Smooth muscle cell (in vitro differentiated cells): ENCODE results near the gene LRRC36. TPM values are rescaled to one million over a fixed set of nuclear protein-coding genes. Genes with fewer than 3 reads are reported as not detected.
"Not testable (repeated sequence)": the region's sequence is repeated elsewhere in the genome, so short reads cannot be mapped to it uniquely, and the experiment has no call there.

Experiments
- DNase-seq: peaks from one replicate; lab custom pipeline; 2025; ENCODE audit not compliant: unreplicated experiment; lab: John Stamatoyannopoulos, UW
- H2AFZ ChIP-seq: fragments of 200-600 bp; sonication (generic); 2 replicates; pipeline ENCODE4 v1.6.0; 2016; ENCODE audit warnings: antibody characterized with exemption, low read depth, mild to moderate bottlenecking
- H3F3A ChIP-seq: fragments of 200-600 bp; sonication (generic); 2 replicates; pipeline ENCODE4 v1.6.0; 2017; ENCODE audit warnings: antibody characterized with exemption, low read depth
- H3K27ac ChIP-seq: fragments of 200-600 bp; sonication (generic); 2 replicates; pipeline ENCODE4 v1.5.1; 2016; ENCODE audit warnings: low read depth, mild to moderate bottlenecking
- H3K27me3 ChIP-seq: fragments of 200-600 bp; sonication (generic); 2 replicates; pipeline ENCODE4 v1.6.1; 2016; ENCODE audit warnings: low read depth, mild to moderate bottlenecking
- H3K36me3 ChIP-seq: fragments of 200-600 bp; sonication (generic); 2 replicates; pipeline ENCODE4 v1.5.1; 2016; ENCODE audit warnings: low read depth
- H3K4me1 ChIP-seq: fragments of 200-600 bp; sonication (generic); 2 replicates; pipeline ENCODE4 v1.5.1; 2016; ENCODE audit warnings: low read depth
- H3K4me2 ChIP-seq: fragments of 200-600 bp; sonication (generic); 2 replicates; pipeline ENCODE4 v1.6.0; 2016; ENCODE audit warnings: mild to moderate bottlenecking
- H3K4me3 ChIP-seq: fragments of 200-600 bp; sonication (generic); 2 replicates; pipeline ENCODE4 v1.5.1; 2016; ENCODE audit warnings: mild to moderate bottlenecking
- H3K79me2 ChIP-seq: fragments of 200-600 bp; sonication (generic); 2 replicates; pipeline ENCODE4 v1.6.0; 2016; ENCODE audit warnings: low read depth, mild to moderate bottlenecking
- H3K9ac ChIP-seq: fragments of 200-600 bp; sonication (generic); 2 replicates; pipeline ENCODE4 v1.6.0; 2016; ENCODE audit warnings: low read depth
- H3K9me3 ChIP-seq: fragments of 200-600 bp; sonication (generic); replicated peaks from 2 replicates; pipeline ENCODE4 v1.5.1; 2016; ENCODE audit warnings: low read depth
- H4K20me1 ChIP-seq: fragments of 200-600 bp; sonication (generic); 2 replicates; pipeline ENCODE4 v1.6.0; 2016; ENCODE audit warnings: low read depth
- WGBS: methylation state at CpG from one replicate; pipeline ENCODE4 v1.1.7; 2016; ENCODE audit warnings: low lambda C conversion rate; 5-methylcytosine and 5-hydroxymethylcytosine counted together
- polyA plus RNA-seq: library from polyadenylated mRNA; unstranded; fragments of >200 nt; fragmentation: Nextera tagmentation; extraction: Ambion mirVana; gene quantifications from 2 replicates; pipeline ENCODE4 v1.2.1, GENCODE V29; 2016
- total RNA-seq: library from RNA; depleted of rRNA; stranded (reverse); fragments of >200 nt; gene quantifications from 2 replicates; pipeline ENCODE4 v1.2.3, GENCODE V29; 2014
- TF ChIP-seq, protein P1 (sequence below): fragments of 200-600 bp; sonication (generic); IDR thresholded peaks from 2 replicates; pipeline ENCODE4 v1.5.1; 2017; ENCODE audit warnings: borderline replicate concordance, mild to moderate bottlenecking, antibody characterized with exemption; ENCODE audit not compliant: insufficient read depth, poor library complexity, severe bottlenecking

Gene LRRC36
- total and polyA plus RNA-seq, 2 experiments from 2014 or later = 0.24 TPM; not detected in 1

DNA sequence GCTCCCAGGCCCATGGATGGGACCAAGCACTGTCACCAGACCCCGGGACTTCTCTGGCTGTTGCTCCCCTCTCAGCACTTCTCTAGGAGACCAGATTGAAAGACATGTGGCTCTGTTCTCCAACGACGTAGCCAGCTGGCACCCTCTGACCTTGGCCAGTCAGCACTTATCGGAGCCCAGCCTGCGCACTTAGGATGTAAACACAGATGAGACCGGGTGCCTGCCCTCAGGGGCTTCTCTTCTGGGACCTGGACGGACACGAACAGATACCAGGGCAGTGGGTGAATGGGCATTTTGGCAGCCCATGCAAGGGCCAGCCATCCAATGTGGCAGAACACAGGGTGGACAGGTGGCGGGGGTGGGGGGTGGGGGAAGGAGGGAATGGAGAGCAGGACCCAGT is 83.0 kb downstream of the LRRC36 start:
- Histone ChIP-seq H3K4me3 (no peak overlapping the region), H3K27me3 (no peaks in the 10 kb centered on the region), H3K27ac (no peak overlapping the region), H3F3A (peaks cover 4% of the 10 kb centered on the region), H4K20me1 (peaks cover 17% of the 10 kb centered on the region), H3K9me3 (no peaks in the 10 kb centered on the region), H3K4me1 (no peaks in the 10 kb centered on the region), H2AFZ (no peak overlapping the region), H3K79me2 (no peaks in the 10 kb centered on the region), H3K4me2 (no peak overlapping the region), H3K9ac (no peak overlapping the region), H3K36me3 (no peaks in the 10 kb centered on the region)
- WGBS = 93% methylated on average over 9 of the region's 9 CpGs
- TF ChIP-seq, protein P1, sequence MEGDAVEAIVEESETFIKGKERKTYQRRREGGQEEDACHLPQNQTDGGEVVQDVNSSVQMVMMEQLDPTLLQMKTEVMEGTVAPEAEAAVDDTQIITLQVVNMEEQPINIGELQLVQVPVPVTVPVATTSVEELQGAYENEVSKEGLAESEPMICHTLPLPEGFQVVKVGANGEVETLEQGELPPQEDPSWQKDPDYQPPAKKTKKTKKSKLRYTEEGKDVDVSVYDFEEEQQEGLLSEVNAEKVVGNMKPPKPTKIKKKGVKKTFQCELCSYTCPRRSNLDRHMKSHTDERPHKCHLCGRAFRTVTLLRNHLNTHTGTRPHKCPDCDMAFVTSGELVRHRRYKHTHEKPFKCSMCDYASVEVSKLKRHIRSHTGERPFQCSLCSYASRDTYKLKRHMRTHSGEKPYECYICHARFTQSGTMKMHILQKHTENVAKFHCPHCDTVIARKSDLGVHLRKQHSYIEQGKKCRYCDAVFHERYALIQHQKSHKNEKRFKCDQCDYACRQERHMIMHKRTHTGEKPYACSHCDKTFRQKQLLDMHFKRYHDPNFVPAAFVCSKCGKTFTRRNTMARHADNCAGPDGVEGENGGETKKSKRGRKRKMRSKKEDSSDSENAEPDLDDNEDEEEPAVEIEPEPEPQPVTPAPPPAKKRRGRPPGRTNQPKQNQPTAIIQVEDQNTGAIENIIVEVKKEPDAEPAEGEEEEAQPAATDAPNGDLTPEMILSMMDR = no peak
- DNase-seq = no peak

DNA sequence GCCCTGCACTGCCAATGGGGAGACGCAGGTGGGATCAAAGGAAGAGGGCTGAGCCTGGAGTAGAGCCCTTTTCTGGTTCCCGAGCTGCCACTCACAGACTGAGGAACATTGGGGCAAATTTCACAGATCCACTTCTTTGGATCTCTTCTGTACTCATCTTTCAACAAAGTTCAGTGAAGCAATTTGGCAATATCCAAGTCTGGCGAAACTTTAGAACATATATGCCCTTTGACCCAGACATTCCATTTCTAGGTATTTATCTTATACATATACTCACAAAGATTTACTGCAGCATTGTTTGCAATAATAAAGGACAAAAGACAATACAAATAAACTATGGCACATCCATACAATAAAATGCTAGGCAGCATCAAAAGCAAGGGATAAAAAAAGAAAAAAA is 84.7 kb downstream of the LRRC36 start:
- H3K27me3 ChIP-seq = no peaks in the 10 kb centered on the region
- H3K4me2 ChIP-seq = no peak overlapping the region
- H3K79me2 ChIP-seq = no peaks in the 10 kb centered on the region
- H3K9me3 ChIP-seq = no peaks in the 10 kb centered on the region
- H3K9ac ChIP-seq = no peak overlapping the region
- TF ChIP-seq, protein P1 = no peak
- 94% methylated on average over 3 of the region's 3 CpGs for WGBS
- no peak overlapping the region for H2AFZ ChIP-seq
- peaks cover 17% of the 10 kb centered on the region for H4K20me1 ChIP-seq
- no peak for DNase-seq
- H3K4me1 ChIP-seq = peaks cover 6% of the 10 kb centered on the region
- H3K36me3 ChIP-seq = no peaks in the 10 kb centered on the region
- H3K4me3 ChIP-seq = no peak overlapping the region
- no peak overlapping the region for H3K27ac ChIP-seq
- H3F3A ChIP-seq = peaks cover 4% of the 10 kb centered on the region

DNA sequence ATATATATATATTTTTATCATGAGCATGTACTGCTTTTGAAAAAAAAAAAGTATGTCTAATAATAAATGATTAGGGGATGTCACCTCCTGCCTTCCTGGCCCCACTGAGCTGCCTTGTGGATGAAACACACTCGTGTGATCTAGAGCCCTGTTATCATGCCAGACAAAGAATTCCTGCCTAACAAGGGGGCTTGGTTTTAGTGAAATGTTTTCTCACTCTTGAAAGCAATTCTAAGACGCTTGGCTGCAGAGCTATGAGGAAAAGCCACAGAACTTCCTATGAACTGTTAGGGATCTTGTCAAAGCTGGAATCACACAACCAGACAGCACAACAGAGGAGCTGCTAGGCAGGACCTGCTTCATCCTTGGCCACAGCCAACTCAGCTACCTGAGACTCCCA is 85.7 kb downstream of the LRRC36 start:
- H3K9me3 ChIP-seq = no peaks in the 10 kb centered on the region
- H3K27me3 ChIP-seq = no peaks in the 10 kb centered on the region
- H3K36me3 ChIP-seq = no peaks in the 10 kb centered on the region
- H3K4me2 ChIP-seq = no peak overlapping the region
- H3K4me3 ChIP-seq = no peak overlapping the region
- H3K27ac ChIP-seq = no peak overlapping the region
- H3F3A ChIP-seq = peaks cover 4% of the 10 kb centered on the region
- 28% methylated on average over 2 of the region's 2 CpGs for WGBS
- peaks cover 17% of the 10 kb centered on the region for H4K20me1 ChIP-seq
- peaks cover 6% of the 10 kb centered on the region for H3K4me1 ChIP-seq
- no peak for DNase-seq
- no peak overlapping the region for H2AFZ ChIP-seq
- H3K79me2 ChIP-seq = no peaks in the 10 kb centered on the region
- TF ChIP-seq, protein P1 = no peak
- no peak overlapping the region for H3K9ac ChIP-seq

DNA sequence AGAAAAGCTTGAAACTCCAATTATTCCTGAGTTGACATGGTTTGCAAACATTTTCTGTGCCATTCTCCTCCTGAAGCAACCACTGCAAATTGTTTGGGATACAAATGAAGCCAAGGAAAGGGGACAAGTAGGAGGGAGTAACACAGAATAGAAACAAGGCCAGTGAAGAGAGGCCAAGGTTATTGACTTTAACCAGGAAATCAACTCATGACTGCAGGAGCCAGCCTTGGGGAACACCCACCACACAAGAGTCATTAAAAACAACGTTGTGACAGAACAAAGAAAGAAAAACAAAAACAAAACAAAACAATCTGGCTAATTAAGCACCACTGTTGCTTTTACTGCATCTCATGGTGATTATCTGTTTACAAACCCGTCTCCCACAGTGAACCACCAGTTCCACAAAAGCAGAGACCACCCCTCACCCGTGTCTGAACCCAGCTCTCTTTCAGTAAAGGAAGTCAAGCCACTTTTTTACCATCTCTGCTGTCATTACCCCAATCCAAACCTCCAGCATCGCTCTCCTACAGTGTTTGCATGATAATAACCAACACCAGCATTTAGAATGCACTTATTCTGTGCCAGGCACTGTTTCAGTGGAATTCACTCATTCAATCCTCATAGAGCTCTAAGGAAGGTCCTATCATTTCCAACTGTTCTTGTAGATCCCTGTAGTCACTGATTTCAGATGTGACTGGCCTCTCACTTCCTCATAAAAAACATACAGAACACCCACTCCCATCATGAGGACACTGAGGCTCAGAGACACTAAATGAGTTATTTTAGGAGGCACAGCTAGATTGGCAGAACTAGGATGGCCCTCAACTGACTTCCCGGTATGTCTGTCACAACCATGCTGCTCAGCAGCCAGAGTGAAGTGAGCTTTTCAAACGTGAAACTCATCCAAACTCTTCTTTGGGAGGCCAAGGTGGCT is 87.6 kb downstream of the LRRC36 start:
- no peaks in the 10 kb centered on the region for H3K9me3 ChIP-seq
- WGBS = 68% methylated on average over 6 of the region's 6 CpGs
- no peaks in the 10 kb centered on the region for H3K27me3 ChIP-seq
- H3F3A ChIP-seq = peaks cover 4% of the 10 kb centered on the region
- H3K4me3 ChIP-seq = no peak overlapping the region
- H3K4me1 ChIP-seq = peaks cover 6% of the 10 kb centered on the region
- TF ChIP-seq, protein P1 = no peak
- no peak for DNase-seq
- H3K27ac ChIP-seq = no peak overlapping the region
- H4K20me1 ChIP-seq = peaks cover 17% of the 10 kb centered on the region
- H3K36me3 ChIP-seq = no peaks in the 10 kb centered on the region
- H3K79me2 ChIP-seq = no peaks in the 10 kb centered on the region
- no peak overlapping the region for H3K9ac ChIP-seq
- no peak overlapping the region for H3K4me2 ChIP-seq
- H2AFZ ChIP-seq = no peak overlapping the region

DNA sequence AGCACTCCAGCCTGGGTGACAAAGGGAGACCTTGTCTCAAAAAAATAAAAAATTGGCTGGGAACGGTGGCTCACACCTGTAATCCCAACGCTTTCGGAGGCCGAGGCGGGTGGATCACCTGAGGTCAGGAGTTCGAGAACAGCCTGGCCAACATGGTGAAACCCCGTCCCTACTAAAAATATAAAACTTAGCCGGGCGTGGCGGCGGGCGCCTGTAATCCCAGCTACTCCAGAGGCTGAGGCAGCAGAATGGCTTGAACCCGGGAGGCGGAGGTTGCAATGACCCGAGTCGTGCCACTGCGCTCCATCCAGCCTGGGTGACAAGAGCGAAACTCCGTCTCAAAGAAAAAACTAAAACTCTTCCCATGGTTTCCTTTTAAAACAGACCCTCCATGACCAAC is 88.8 kb downstream of the LRRC36 start:
- peak overlapping the region; percentile 93 for H3K9ac ChIP-seq
- not testable (repeated sequence) for H3K27me3 ChIP-seq, H3F3A ChIP-seq, H3K9me3 ChIP-seq, H3K27ac ChIP-seq, DNase-seq, H3K79me2 ChIP-seq, H3K36me3 ChIP-seq, H3K4me1 ChIP-seq
- H2AFZ ChIP-seq = peak overlapping the region; percentile 95
- peak overlapping the region; percentile 76 for H3K4me3 ChIP-seq
- H3K4me2 ChIP-seq = peak overlapping the region; percentile 99
- WGBS = 95% methylated on average over 19 of the region's 19 CpGs
- peaks cover 17% of the 10 kb centered on the region for H4K20me1 ChIP-seq
